Astrocyte of the hippocampus (primary cell): ENCODE measurements around the gene CD6.
"Not testable (repeated sequence)": the region's sequence is repeated elsewhere in the genome, so short reads cannot be mapped to it uniquely, and the experiment has no call there.

Experiments used
- DNase-seq: peaks from one replicate; pipeline ENCODE4 v3.0.0; 2011; ENCODE audit warnings: low read depth, low spot score

Gene CD6

DNA sequence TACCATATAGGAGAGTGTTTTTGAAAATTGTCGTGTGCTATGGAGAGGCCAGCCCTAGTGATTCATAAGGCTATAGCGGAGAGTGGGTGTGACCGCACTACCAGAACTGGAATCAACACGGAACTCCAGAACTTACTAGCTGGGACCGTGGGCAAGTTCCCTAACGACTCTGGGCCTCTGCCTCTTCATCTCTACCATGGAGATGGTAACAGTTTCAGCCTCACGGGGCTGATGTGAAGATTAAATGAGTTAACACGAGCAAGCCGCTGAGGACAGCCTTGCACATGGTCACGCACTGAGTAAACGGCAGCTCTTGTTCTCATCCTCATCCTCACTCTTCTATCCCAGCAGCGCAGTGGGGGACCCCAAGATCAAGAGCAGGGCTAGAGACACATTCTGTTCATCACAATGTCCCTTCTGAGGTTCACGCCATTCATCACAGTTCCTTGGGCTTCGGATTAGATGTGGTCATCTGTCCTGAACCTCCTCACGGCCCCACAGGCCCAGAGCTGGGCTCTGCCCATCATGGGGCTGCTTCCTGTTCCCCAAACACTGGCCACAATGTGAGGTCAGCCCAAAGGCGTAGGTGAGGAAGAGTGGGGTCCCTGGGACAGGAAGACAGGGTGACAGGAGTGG is 83.6 kb downstream of the CD6 start:
- DNase-seq, result no peak

DNA sequence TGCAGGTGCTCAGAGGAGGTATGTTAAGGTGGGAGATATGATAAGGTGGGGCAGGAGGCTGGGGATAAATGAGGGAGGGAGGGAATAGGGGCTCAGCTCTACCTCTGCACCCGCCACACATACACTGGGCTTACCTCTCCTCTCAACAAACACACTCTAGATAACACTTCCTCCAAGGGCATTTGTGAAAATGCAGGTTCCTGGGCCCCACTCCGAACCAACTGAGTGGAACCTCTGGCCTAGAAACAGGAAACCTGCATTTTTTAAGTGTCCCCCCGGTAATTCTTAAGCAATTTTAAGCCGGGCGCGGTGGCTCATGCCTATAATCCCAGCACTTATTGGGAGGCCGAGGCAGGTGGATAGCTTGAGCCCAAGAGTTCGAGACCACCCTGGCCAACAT is 84.3 kb downstream of the CD6 start:
- DNase-seq, result no peak

DNA sequence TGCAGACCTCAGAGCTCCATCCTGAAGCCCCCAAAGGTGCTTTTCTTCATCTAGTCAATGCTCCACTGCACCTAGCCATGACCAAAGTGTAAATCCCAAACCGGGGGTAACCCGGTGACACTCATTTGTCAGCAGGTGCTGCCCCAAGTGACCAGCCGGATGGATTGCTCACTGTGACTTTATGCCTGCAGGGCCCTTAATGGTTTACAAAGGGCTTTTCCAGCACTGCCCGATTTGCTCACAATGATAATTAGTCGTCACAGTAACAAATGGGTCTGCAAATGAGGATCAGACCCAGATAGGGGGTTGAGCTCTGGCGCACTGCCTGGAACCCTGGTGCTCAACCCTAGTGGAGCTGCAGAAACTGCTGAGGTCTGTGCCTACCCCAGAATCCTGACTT is 85.1 kb downstream of the CD6 start:
- DNase-seq, result no peak

DNA sequence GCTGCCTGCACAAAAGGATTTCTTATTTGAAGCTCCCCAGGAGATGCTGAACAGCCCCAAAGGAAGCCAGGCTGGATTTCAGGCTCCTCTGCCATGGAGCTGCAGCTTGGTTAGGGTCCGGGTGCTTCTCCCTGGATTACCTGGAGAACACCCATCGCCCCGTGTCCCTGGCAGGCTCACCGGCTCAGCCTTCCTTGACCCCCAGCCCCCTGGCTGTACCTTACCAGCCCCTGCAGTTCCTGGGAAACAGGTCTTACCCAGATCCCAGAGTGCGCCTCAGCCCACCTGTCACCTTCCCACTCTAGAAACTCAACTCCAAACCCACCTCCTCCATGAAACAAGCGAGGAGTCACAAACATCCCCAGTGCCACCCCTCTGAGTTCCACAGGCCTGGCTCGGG is 85.5 kb downstream of the CD6 start:
- DNase-seq, result no peak

DNA sequence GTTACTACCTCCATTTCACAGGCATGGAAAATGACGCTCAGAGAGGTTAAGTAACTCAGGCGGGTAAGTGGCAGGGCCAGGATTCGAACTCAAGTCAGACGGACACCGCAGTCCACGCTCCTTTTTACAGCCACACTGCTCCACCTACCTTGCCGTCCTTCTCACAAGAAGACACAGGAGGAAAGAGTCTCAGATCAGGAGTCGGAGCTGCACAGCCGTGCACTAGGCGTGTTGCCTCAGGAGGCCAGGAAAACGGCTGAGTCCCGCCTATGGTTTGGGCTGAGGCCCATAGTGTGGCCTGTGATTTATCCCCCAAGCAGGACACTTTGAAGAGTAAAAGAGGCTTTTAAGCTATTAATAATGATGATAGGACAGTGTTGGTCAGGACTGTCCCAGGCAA is 86.1 kb downstream of the CD6 start:
- no peak for DNase-seq

DNA sequence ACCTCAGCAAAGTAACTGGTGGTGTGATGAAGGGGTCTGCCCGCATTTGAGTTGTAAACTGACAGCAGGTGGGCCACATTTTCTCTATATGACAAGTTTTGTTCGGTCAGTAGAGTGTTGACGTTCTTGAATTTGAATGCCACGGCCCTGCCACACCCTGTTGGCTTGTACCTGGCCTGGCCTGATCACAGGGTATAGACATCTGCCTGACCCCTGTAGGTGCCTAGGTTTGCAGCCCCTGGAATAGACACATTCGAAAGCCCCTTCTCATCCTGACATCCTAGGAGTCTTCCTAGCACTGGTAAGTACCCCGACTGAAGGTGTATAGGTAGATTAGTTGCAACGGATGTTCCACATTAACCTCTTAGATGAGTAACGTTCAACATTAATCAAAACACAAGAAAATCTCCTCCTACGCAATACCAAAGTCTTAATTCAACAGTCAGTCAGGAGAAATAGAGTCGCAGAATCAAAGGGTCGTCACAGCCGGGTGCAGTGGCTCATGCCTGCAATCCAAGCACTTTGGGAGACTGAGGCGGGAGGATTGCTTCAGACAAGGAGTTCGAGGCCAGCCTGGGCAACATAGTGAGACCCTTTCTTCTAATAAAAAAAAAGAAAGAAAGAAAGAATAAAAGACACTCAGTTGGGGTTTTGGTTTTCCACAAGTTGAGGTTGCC is 87.2 kb downstream of the CD6 start:
- DNase-seq, result no peak

DNA sequence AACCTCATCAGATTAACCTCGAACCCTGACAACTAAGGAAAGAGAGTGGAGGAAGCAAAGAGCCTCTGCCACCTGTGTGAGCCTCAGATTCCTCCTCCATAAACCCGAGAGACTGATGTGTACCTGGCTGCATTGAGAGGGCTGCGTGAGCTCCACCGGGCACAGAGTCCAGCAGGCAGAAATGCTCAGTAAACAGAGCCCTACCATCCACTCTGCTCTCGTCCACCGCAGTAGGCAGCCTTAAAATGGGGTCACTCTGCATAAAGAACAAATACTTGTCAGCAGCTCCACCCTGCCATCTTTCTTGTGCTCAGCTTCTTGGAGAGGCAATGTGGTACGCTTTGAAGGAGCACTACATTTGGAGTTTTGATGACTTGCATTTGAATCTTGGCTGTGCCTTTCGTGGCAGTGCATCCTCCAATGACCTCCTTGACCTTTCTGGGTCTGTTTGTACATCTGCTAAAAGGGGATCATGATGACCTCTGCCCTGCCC is 87.8 kb downstream of the CD6 start:
- DNase-seq, result no peak

DNA sequence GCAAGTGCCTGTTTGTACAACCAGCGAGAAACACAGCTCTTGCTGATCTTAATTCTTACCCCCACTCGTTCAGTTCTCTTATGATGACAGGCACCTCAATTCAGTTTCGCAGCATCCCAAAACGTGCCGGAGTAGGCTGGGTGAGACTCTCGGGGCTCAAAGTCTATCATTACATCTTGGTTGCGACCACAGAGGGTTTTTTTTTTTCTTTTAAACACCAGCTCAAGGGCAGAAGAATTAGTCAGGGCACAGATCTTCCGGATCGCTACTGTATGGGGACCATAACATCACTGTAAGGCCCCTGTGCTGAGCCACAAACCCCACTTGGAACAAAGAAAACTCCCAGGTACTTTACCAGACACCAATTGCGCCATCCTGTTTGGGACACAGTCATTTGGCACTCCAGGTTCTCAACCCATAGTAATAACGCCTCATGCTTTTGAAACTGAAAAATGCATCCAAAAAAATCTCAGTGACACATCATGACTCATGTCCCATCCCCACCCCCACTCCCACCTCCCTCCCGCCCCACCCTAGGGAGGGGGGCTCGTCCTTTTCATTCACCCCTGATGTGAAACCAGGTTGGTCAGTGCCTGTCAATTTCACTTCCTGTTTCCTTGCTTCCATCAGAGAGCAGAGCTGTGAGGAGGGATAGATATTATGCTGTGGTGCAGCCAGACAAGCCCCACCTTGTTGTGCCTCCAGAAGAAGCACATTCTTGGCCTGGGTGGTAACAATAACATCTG is 89.8 kb downstream of the CD6 start:
- DNase-seq, result peak; percentile 28

DNA sequence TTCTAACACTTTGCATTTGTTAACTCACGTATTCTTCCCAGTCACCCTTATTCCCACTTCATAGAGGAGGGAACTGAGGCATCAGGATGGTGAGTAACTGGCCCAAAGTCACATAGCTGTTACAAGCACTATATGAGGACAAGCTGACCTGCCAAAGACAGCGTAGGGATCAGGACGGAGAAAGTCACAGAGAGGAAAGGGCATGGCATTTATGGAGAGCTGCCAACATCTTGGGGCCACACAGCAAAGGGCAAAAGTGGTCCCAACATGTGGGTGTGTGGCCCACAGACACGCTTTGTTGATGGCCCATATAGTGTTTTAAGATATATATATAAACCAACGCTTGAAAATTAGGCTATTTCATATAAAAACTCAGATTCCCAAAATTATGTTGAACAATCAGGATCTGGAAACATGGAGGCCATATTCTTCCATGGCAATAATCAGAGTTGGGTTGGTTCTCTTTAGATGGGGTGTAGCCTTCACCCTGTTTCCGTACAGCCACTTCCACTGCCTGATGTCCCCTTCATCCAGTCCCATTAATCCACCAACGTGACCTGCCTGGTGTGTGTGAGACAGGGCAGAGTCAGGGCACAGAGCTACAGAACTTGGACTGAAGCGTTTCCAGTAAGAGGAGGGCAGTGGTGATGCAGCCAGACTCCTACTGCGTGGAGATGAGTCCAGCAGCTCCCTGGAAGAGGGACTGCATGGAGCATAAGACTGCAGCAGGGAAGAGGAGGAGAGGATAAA is 90.9 kb downstream of the CD6 start:
- DNase-seq, result no peak

DNA sequence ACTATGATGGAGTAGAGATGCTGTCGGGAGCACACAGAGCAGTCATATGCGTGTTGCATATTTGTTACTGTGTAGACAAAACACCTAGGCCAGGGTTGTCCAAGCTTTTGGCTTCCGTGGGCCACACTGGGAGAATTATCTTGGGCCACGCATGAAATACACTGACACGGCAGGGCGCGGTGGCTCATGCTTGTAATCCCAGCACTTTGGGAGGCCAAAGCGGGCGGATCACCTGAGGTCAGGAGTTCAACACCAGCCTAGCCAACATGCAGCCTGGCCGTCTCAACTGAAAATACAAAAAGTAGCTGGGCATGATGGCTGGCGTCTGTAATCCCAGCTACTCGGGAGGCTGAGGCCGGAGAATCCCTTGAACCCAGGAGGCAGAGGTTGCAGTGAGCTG is 93.8 kb downstream of the CD6 start:
- not testable (repeated sequence) for DNase-seq

DNA sequence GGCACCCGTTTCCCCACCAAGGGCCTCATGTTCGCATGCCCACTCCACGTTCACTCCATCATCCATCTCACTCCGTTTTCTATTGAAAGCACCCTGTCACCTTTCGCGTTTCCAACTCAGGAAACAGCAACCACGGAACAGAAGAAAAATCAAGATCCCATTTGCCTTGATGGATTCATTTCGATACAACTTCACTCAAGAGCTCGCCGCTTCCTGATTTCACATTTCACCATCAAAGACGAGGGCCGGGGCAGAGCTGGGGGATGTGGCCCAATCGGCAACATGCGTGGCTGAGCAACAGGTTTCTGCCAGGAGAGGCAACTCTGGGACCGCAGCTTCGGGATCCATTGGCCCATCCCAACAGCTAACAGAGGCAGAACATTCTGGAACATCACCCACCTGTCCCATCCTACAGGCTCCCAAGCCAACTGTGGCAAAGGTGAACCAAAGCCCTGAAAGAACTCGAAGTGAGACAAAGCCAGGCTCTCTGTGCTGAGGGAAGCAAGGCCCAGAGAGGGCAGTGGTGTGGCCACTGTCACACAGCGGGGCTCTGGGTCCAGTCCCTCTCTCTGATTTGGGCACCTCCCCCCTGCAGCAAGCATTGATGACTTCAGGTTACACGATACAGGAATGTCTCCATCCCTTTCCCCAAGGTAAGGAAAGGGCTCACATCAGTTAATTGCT is 94.6 kb downstream of the CD6 start:
- no peak for DNase-seq

DNA sequence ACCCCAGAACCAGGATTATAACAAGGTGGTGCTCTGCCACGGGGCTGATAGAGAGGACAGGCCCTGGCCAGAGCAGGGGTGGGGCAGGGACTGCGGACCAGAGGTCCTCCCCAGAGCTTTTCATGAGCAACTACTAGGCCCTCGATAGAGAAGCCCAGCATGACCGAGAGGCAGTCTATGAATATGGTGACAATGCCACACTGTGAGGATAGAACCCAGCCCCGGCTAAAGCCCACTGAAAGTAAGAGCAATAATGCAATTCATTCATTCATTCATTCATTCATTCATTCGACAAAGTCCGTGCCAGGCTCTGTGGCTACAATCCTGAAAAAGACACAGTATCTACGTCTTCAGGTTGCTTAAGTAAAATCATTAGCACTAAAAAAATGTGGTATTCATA is 95.2 kb downstream of the CD6 start:
- DNase-seq, result no peak

DNA sequence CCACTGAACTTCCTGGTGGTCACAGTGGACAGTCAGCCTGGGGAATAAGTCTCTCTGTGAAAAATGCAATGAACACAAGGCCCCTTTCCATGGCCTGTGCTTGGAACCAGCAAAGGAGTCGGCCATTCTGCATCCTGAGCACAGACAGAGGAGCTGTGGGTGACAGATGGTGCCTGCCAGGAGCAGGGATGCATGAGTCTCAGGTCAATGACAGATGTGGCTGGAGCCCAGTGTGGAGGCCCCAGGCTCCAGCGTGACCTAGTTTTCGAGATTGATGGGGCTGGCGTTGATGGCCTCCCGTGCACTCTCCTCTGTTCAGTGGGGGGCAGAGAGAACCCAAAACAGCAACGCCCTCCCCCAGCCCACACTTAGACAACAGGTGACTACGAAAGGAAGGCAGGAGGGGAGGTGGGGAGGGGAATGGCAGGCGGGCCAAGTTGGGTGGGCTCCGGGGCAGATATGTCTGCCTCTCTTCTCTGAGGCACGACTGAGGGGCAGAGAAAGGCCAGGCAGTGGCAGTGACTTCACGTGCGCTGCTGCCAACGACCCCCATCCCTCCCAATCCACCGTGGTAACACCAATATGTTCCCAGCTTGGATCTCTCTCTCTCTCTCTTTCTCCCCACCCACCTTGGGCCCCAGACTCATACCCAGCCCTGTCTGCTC is 96.4 kb downstream of the CD6 start:
- no peak for DNase-seq

DNA sequence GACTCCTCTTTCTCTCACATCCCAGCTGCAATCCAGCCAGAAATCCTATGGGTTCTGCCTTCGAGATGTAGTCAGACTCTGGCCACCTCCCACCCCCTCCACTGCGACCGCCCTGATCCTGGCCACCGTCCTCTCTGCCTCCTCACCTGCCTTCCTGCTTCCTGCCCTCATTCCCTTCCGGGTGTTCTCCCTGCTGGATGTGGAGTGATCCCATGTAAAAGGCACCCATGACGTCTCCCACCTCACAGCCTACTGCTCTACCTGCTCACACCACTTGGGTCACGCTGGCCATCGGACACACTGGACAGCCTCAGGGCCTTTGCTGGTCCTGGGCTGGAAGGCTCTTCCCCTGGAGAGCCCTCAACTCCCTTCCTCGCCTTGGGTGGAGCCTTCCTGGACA is 97.1 kb downstream of the CD6 start:
- DNase-seq, result no peak

DNA sequence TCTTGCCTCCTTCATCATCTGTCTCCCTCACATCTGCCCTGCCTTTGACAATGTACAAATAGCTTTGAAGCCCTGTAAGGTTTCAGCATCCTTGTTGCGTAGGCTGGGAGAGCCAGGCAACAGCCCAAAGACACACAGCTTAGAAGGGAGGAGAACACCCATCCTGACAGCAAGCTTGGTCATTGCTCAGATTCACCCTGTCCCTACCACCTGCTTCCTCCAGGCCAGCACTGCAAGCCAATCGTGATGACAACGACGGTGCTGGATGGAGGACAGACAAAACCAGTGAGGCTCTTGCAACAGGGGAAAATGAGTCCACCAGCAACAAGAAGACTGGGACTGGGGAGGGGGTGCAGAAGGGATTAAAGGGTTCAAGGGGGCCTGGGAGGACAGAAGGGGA is 97.9 kb downstream of the CD6 start:
- no peak for DNase-seq
